GM19324 (cell line): Measurements from ENCODE around the gene NOS1AP.

Experiments
- ATAC-seq: cut with Tn5 transposase; IDR thresholded peaks from one replicate; pipeline ENCODE4 v1.9.1; 2021; ENCODE audit warnings: mild to moderate bottlenecking, moderate library complexity; ENCODE audit not compliant: unreplicated experiment, low FRiP score

The NOS1AP gene

DNA sequence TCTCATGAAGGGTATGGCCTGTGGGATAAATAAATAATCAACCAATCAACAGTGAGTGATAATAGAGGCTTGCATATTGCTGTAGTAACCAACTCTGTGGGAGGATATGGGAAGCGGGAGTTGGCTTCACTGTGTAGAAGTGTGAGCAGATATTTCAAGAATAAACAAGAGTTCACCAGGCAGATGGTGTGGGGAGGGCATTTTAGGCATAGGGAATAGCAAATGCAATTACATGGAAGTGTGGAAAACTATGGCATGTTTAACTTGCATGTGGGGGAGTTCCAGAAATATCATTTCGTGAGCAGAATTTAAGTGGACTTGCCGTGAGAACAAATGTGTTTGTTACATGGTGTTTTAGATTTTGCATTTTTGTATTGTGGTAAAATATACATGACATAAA is 211.9 kb downstream of the NOS1AP start:
- ATAC-seq, result no peak

DNA sequence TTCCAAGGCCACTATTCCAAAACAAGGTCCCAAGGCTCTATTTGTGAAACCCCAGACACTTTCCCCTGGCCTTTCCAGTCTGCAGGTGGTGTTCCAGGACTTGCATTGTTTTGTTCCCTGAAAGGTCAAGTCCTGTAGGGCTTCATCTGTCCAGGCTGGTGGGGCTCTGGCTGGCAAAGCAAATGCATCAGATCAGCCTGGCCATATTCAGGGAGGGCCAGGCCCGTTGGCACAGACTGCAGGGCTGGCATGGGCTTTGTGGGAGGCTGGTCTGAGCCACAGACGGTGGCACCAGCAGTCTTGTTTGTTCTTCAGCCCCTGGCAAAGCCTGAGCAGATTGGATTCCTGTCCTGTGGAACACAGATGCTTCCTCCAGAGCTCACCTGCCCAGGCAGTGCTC is 214.2 kb downstream of the NOS1AP start:
- ATAC-seq, result no peak

DNA sequence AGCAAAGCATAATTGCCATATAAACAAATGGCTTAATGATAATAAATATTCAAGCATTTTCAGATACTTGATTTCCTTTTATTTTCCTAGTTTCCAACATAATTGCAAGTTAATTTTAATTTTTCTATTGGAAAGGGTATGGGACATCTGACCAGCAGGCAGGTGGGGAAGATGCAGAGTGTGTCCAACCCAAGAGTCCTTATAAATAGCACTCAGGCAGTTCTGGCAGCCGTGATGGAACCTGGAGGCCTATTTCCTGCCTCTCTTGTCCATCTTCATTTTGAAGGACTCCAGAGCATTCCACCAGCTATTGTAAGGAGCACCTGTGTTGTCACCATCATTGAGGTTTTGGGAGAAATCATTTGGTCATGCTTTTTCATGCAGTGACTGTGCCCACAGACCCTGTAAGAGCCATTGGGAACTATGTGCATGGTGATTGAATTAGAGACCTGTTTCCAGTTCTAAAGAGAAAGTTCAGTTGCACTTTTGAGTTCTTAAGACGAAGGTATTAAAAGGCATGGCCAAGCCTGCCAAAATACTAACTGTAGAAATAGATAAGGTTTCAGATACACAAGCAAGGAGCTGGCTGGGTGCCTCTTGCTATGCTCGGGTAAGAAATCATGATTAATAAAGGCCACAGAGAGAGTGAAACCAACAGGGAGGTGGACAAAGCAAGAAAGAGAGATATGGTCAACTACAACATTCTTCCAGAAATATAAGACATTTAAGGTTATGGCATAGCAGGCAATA is 214.9 kb downstream of the NOS1AP start:
- no peak for ATAC-seq

DNA sequence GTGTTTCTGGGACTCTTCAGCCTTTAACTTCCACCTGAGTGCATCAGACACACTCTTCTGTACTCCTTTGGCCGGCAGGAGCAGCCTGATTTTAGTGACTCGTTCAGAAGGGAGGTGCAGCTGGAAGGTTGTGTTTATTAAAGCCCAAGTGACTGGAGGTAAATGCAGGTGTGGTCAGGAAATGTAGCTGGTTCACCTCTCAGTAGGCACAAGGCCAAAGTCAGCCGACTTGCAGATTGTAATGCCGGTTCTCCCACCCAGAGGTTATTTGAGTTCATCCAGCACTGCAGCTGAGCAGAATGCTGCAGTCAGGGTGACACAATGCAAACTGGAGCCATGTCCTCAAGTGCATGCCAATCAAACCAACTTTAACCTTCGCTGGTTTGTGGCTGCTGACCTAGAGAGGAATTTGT is 215.7 kb downstream of the NOS1AP start:
- ATAC-seq, result no peak

DNA sequence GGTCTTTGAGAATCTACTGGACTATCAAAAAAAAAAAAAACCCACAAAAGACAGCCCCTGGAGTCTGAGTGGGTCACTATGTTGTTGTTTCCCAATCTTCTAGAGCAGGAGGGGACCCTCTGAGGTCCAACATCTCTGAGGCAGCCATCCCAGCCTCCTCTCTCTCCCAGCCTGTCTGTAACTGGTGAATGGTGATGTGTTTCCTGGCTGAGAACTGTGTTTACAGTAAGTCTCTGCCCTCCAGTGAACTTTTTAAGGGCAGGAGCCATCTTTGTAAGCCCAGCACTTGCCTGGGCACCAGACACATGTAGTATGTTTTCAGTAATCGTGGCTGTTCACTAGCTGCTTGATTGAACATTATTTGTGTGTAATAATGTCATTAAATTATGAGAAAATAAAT is 221.5 kb downstream of the NOS1AP start:
- no peak for ATAC-seq

DNA sequence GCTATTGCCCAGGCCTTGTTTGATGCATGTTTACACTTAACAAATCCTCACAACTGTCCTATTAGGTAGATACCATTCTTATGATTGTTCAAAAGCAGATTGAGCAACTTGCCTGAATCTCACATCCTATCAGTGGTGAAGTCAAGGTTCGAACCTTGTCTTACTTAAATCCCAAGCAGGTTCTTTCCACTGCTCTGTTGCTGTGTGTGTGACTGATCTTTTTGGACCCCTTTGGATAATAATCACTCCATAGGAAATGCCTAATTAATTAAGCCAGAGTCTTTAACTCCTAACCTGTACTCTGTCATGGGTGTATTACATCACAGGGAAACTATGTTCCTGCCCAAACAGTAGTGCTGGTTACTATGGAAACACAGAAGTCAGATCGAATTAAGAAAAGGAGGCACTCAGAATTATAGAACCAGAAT is 222.9 kb downstream of the NOS1AP start:
- no peak for ATAC-seq

DNA sequence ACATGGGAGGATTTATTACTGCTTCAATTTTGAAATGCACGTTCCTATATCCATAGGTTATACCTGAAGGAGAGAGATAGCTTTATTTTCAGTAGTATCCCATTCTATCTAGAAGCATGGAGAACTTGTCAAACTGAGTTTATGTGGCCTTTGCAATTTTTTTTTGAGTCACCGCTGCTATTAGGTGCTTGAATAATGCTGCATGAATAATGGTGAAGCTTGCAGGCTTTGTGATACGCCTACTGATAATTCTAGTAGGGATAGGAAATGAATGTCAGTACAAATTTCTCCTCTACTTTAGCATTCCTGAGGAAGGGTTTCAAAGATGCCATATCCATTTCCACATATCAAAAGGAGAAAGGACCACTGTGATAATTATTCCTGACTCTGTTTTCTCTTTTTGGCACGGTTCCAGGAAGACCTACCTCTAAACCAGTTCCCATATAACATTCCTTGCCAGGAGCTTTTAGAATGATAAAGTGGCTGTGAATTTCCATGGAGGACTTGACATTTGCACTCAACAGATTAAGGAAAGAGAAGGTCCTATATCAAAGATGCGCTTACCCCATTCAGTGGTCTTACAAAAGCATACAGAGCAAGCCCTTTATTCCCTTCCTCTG is 223.7 kb downstream of the NOS1AP start:
- ATAC-seq, result no peak

DNA sequence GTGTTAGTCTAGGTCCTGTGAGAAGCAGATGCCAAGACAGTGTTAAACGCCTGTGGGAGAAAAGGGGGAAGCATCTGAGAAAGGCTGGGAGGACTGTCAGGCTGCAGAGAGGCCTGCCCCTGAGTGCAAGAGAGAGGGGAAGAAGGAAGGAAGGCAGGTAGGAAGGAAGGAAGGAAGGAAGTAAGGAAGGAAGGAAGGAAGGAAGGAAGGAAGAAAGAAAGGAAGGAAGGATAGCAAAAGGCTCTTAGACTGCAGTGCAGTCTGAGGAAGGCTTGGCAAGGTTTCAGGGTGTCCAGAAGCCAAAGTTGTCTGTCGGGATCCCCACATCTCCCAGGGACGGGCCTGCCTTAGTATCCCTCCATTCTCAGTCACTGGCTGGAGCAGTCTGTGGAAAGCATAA is 224.5 kb downstream of the NOS1AP start:
- no peak for ATAC-seq

DNA sequence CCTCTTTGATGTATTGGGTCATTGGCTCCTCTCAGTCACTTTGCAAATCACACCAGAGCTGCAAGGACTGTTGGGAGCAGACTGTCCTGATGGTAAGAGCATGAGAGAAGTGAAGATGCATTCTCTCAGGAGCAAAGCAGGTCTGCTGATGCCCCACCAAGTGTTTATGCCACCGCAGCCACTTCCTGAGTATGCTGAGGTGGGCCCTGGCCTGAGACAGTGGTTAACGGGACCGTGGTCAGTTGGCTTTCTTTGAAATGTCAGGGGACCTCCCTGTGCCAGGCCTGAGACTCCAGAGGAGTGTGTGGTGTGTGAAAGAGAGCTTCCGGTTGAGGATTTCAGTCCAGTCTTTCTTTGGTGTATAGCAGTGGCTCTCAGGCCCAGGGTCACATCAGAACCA is 227.7 kb downstream of the NOS1AP start:
- ATAC-seq, result no peak

DNA sequence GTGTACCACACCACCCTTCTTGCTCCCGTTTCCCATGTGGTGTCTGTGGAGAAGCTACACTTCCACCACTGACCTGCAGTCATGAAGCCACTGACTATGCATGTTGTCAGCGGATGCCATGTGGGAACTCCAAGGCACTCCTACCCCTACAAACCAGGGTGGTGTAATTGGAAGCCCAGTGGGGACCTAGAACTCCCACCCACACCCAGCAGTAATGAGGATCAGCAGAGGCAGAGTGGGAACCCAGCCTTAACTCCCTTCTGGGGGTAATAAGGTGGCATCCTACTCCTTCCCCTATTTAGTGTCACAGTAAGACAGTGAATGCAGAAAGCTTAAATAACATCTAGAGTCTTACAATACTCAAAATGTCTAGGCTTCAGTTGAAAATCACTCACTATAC is 228.8 kb downstream of the NOS1AP start:
- no peak for ATAC-seq

DNA sequence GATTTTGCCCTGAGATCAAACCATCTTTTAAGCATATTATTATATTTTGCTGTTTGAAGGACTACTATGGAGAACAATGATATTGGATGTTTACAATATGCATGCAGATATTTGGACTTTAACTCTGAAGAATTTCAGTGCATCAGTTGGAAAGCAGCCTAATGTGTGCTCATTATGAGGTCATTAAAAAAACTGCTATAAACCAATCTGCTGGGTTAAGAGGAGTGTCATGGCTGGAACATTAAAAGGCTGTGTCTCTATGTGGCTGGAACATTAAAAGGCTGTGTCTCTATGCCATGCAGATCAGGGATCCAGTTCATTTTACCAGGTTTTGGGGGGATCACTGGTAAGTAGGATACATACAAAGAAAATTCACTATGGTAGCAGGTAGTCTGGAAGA is 229.5 kb downstream of the NOS1AP start:
- ATAC-seq, result no peak

DNA sequence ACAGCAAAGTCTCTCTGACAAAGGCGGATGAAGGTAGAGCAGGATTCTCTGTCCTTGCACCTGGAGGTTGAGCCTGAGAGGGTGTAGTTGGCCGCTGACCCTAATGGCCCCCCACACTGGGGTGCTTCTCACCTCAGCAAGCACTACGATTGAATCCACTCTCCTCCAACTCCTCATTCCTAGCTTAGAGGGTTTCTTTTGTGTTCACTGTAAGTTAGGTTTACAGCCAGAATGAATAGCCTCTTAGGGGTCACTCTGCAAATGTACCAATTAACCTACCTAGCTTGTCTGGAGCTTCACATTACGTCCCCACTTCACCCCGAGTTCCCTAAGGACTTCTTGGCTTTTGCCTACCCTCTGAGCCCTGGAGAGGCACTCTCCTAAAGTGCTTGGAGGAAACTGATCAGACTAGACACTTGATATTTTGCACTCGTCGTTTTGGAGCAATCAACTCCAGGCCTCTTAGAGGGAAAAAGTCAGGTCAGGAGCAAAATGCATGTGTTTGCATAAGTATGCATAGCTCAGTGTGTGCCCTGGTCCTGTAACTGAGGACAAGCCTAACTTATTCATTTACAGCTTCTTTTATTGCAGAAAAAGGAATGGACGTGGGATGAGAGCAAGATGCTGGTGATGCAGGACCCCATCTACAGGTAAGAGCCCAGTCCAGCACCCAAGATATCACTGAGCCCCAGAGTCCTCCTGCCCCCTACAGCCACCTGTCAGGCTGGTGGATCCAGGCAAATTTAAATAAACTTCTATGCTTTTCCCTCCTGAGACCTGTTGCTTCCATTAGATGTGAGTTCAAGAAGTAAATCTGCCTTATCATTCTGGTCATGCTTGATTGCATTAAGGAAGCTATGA is 230.8 kb downstream of the NOS1AP start:
- ATAC-seq, result no peak

DNA sequence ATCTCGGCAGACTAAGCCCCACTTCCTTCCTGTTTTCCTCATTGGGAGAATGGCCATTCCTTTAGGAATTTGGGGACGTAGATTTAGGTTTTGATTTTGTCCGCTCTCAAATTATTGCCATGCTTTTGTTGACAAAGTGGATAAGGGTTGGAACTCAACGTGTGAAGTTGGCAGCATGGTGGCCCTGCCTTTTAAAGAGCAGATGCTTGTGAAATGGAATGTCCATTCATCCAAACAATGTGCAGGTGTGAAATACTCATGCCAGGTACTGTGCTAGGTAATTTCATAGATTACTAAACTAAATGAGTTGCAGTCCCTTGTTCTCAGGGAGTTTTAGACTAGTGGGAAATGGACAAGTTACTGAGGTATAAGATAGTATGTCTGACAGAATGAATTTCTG is 232.2 kb downstream of the NOS1AP start:
- ATAC-seq, result no peak

DNA sequence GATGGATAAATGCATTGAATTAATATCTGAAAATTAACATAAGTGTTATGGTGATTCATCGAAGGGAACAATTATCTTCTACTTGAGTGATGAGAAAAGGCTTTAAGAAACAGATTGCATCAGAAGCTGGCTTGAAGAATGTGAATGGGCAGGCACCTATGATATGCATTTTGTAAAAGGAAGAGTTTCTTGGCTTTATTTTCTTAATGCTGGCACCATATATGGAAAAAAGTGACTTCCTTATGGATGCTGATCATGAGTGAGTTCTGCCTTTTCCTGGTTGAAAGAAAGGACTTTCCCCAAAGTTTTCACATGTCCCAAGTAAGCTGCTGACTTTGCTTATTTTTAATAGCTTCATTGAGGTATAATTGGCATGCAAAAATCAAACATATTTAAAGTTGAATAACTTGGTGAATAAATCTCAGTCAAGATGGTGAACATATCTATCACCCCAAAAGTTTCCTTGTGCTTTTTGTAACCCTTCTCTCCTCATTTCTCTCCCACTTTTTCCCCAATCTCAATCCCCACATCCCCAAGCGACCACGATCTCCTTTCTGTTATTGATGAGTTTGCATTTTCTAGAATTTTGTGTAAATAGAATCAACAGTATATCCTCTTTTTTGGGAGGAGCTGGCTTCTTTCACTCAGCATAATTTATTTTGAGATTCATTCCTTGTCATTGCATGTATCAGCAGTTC is 233.0 kb downstream of the NOS1AP start:
- ATAC-seq, result no peak

DNA sequence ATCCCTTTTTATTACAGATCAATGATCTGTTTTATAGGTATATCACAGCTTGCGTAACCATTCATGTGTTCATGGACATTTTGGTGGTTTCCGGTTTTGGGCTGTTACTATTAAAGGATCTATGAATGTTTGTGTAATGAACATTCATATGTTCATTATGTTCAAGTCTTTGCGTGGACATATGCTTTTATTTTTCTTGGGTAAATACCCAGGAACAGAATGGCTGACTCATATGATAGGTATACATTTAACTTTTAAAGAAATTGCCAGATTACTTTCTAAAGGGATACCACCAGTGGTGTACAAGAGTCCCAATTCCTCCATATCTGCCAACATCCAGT is 233.5 kb downstream of the NOS1AP start:
- no peak for ATAC-seq

DNA sequence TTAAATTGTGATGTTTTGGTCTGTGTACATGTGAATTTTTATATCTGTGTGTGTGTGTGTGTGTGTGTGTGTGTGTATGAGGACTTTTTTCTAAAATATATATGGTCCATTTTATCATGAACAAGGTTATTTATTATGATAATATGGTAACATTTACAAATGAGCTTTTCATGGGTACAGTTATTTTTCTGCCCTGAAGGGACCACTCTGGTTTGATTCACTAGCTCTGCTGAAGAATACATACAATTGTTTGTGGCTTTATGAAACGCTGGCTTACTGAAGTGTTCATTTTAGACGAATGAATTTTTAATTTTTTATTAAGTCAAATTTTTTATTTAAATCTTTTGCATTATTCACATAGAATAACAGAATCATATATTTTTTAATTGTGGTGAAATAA is 235.2 kb downstream of the NOS1AP start:
- no peak for ATAC-seq

DNA sequence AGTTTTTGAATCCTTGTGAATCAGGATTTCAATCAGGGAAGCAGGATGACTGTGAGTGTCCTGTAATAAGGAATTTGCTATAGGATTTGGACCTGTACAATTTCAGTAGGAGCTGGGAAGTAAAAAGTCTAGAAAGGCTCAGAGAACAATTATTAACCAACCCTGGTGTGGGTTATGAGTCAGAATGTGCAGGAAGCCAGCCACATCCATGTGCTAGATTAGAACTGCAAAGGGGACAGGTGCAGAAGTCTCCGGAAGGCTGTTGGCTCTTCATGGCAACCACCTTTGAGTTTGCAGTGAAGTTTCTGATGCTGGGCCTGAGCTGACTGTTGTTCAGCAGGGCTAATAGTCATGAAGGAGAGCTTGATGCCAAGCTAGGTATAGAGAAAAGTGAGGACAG is 236.5 kb downstream of the NOS1AP start:
- ATAC-seq, result no peak

DNA sequence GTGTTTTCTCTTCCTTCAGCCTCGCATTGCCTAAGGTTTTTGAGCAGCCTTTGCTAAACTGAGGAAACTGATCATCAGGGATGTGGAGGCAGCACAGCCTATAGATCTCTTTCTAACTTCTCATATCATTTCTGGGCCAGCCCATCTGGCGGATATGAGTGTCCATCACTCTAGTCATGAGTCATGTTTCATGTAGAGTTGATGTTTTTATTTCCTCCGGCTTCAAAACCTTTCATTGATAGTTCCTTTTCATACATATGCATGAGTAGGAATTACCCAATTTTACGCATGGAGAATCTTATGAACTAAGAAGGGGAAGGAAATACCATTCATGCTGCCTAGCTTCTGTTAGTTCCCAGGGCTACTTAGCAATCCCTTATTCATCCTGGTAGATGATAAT is 240.8 kb downstream of the NOS1AP start:
- no peak for ATAC-seq

DNA sequence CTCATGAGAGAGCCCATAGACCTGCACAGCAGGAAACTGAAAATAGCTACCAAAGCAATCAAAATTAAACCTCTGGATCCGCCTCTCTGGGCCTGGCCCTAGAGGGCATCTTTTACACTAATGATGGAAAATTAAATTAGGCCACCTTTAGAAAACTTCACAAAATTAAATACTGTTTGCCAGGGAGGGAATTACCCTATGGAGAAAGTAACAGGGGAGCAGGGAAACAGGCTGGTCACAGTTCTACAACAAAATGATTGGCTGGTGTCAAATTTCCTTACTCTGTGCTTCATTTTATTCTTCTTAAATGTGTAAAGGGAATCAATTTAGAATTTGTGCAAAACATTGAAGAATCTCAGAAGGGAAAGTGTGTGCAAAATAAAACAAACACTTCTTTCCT is 244.7 kb downstream of the NOS1AP start:
- ATAC-seq, result no peak

DNA sequence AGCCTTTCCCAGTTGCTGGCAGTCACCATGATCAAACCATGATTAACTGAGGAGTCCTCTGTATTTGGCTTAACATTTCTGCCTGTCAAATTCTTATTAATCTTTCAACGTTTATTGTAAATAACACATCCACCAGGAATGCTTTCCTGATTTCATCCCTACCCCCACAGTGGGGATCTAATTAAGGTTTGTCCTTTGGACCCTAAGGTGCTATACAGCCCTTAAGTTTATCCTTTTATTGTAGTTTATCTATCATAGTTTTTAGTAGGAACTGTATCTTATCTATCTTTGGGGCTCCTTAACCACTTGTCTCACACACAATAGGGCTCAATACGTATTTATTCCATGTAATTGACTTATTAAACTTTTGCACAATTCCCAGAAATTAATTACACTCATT is 246.2 kb downstream of the NOS1AP start:
- ATAC-seq, result no peak

DNA sequence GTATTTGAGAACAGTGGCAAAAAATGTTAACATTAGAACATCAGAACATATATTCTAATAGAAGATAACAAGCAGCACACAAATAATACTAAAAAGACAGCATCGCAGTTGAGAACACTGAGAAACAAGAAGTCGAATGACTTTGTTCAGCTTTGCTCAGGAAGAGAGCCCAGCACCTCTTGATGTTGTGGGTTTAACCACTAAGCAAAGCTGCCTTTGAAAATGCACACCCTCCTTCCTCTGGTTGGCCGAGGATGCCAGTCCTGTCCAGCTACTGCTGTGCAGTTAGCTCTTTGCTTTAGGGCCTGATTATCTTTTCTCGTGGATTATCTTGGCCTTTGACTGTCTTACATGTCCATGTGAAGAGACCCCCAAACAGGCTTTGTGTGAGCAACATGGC is 246.7 kb downstream of the NOS1AP start:
- ATAC-seq, result no peak
